HFF-Myc (cell line): ENCODE measurements around the gene CIT.

ENCODE experiments used
- DNase-seq: peaks from one replicate; pipeline ENCODE4 v3.0.0-alpha.2; 2011; ENCODE audit warnings: low read depth; ENCODE audit errors: extremely low read depth
- H3K4me3 ChIP-seq: replicated peaks from 2 replicates; pipeline ENCODE4 v1.5.1; 2011; ENCODE audit warnings: low read depth, mild to moderate bottlenecking, control low read depth, low read length
- CTCF ChIP-seq: IDR thresholded peaks from 2 replicates; pipeline ENCODE4 v1.5.1; 2012; ENCODE audit warnings: mild to moderate bottlenecking, low read depth, low read length, control low read depth; ENCODE audit errors: missing control alignments

CIT gene

GRCh38 chr12:119705182-119705581 is 171.9 kb downstream of the CIT start:
- DNase-seq, result no peak

GRCh38 chr12:119704065-119704747 is 172.9 kb downstream of the CIT start:
- TF ChIP-seq CTCF, result no peak
- no peak for DNase-seq
- no peak overlapping the region for H3K4me3 ChIP-seq

More at GRCh38 chr12:119705182-119705581, 171.9 kb downstream of the CIT start:
- TF ChIP-seq CTCF, result no peak
- no peak overlapping the region for H3K4me3 ChIP-seq

GRCh38 chr12:119700078-119700477 is 177.0 kb downstream of the CIT start:
- no peak for DNase-seq
- no peak for TF ChIP-seq CTCF
- no peak overlapping the region for H3K4me3 ChIP-seq

- no peak for DNase-seq
- no peak overlapping the region for H3K4me3 ChIP-seq
- TF ChIP-seq CTCF, result no peak
Measured at GRCh38 chr12:119699199-119699760, 177.8 kb downstream of the CIT start.

GRCh38 chr12:119696943-119697342 is 180.2 kb downstream of the CIT start:
- H3K4me3 ChIP-seq, result no peak overlapping the region
- TF ChIP-seq CTCF, result no peak
- DNase-seq, result no peak

GRCh38 chr12:119695034-119695433 is 182.1 kb downstream of the CIT start:
- no peak for DNase-seq
- no peak overlapping the region for H3K4me3 ChIP-seq
- TF ChIP-seq CTCF, result peak; percentile 65
